SK-N-SH (cell line): Measurements from ENCODE around the gene GYPE. TPM values are rescaled to one million over a fixed set of nuclear protein-coding genes. Genes with fewer than 3 reads are reported as not detected.
"Not testable (repeated sequence)": the region's sequence is repeated elsewhere in the genome, so short reads cannot be mapped to it uniquely, and the experiment has no call there.

ENCODE experiments used
- CTCF ChIA-PET: fragments of 300-600, 350-600 bp; formaldehyde crosslinking; extraction: SDS; loops from one replicate; lab custom pipeline; 2021; lab: Yijun Ruan, JAX
- POLR2A ChIA-PET: fragments of 350-600 bp; sonication (Branson Sonifier 250); formaldehyde crosslinking; extraction: SDS; loops from one replicate; lab custom pipeline; 2020; ENCODE audit warnings: antibody characterized with exemption, inconsistent platforms; lab: Yijun Ruan, JAX
- DNase-seq: peaks from one replicate; pipeline ENCODE4 v3.0.0; 2012
- H2AFZ ChIP-seq: fragments of 200-600 bp; sonication (generic); 2 replicates; pipeline ENCODE4 v1.8.1; 2016; ENCODE audit warnings: antibody characterized with exemption, mild to moderate bottlenecking, low read depth
- H3F3A ChIP-seq: fragments of 200-600 bp; sonication (generic); replicated peaks from 2 replicates; pipeline ENCODE3; 2016; ENCODE audit warnings: antibody characterized with exemption, mild to moderate bottlenecking; ENCODE audit not compliant: insufficient read depth
- H3K27ac ChIP-seq, 2 experiments: fragments of 200-500 bp in 1 of 2; fragments of 200-600 bp in 1 of 2; sonication (Bioruptor generic) in 1 of 2; sonication (generic), shearing (Covaris generic) in 1 of 2; 2 replicates each; pipeline versions ENCODE4 v1.5.1 to v1.6.1; 2014 to 2016; ENCODE audit warnings: low read depth in 2 of 2, inconsistent platforms in 1 of 2, low read length in 1 of 2, mild to moderate bottlenecking in 1 of 2, mixed read lengths in 1 of 2
- H3K27me3 ChIP-seq: fragments of 200-600 bp; sonication (generic), shearing (Covaris generic); 2 replicates; pipeline ENCODE4 v1.6.1; 2016; ENCODE audit warnings: mixed run types; ENCODE audit not compliant: insufficient read depth
- H3K36me3 ChIP-seq, 2 experiments: fragments of 200-500 bp in 1 of 2; fragments of 200-600 bp in 1 of 2; sonication (Bioruptor generic) in 1 of 2; sonication (generic) in 1 of 2; replicated peaks in 1 of 2; 2 replicates each; pipeline versions ENCODE3 to v1.5.1; 2014 to 2016; ENCODE audit warnings: low read length in 1 of 2, mild to moderate bottlenecking in 1 of 2; ENCODE audit not compliant: insufficient read depth in 2 of 2, control insufficient read depth in 1 of 2
- H3K4me1 ChIP-seq, 2 experiments: fragments of 200-500 bp in 1 of 2; fragments of 200-600 bp in 1 of 2; sonication (Bioruptor generic) in 1 of 2; sonication (generic), shearing (Covaris generic) in 1 of 2; 2 replicates each; pipeline versions ENCODE4 v1.5.1 to v1.6.1; 2014 to 2016; ENCODE audit warnings: low read depth in 1 of 2, low read length in 1 of 2, mixed run types in 1 of 2; ENCODE audit not compliant: insufficient read depth in 2 of 2, control insufficient read depth in 1 of 2
- H3K4me2 ChIP-seq: fragments of 200-600 bp; sonication (generic), shearing (Covaris generic); 2 replicates; pipeline ENCODE4 v1.6.1; 2017; ENCODE audit warnings: mixed run types
- H3K4me3 ChIP-seq, 2 experiments: fragments of 200-500 bp in 1 of 2; fragments of 200-600 bp in 1 of 2; sonication (Bioruptor generic) in 1 of 2; sonication (generic), shearing (Covaris generic) in 1 of 2; 2 replicates each; pipeline versions ENCODE4 v1.5.1 to v1.8.1; 2014 to 2016; ENCODE audit warnings: low read depth in 2 of 2, inconsistent platforms in 1 of 2, low read length in 1 of 2, mild to moderate bottlenecking in 1 of 2, mixed read lengths in 1 of 2, moderate library complexity in 1 of 2
- H3K79me2 ChIP-seq: fragments of 200-600 bp; sonication (generic); 2 replicates; pipeline ENCODE4 v1.8.1; 2017; ENCODE audit warnings: mild to moderate bottlenecking; ENCODE audit not compliant: insufficient read depth
- H3K9ac ChIP-seq: fragments of 200-600 bp; sonication (generic); 2 replicates; pipeline ENCODE4 v1.6.1; 2017; ENCODE audit warnings: mixed run types
- H3K9me2 ChIP-seq: fragments of 200-600 bp; sonication (generic); 2 replicates; pipeline ENCODE4 v1.6.1; 2017; ENCODE audit warnings: mixed run types
- H3K9me3 ChIP-seq: fragments of 200-600 bp; sonication (generic); 2 replicates; pipeline ENCODE4 v1.6.1; 2017; ENCODE audit warnings: mixed run types, mild to moderate bottlenecking, moderate library complexity
- H4K20me1 ChIP-seq: fragments of 200-600 bp; sonication (generic); 2 replicates; pipeline ENCODE4 v1.6.1; 2017; ENCODE audit warnings: mild to moderate bottlenecking, mixed run types; ENCODE audit not compliant: insufficient read depth
- EZH2phosphoT487 ChIP-seq: fragments of 200-600 bp; sonication (generic); IDR thresholded peaks from 2 replicates; pipeline ENCODE4 v1.6.1; 2017; ENCODE audit warnings: low read depth, mixed run types, mild to moderate bottlenecking, antibody characterized with exemption, moderate library complexity, borderline replicate concordance
- FOSL2 ChIP-seq: IDR thresholded peaks from 2 replicates; pipeline ENCODE4 v1.4.0; 2012; ENCODE audit warnings: low read depth, mild to moderate bottlenecking, moderate library complexity, borderline replicate concordance
- MXI1 ChIP-seq: IDR thresholded peaks from 2 replicates; pipeline ENCODE4 v1.6.1; 2012; ENCODE audit warnings: mild to moderate bottlenecking, low read depth, low read length, improper control_type of control experiment
- RAD21 ChIP-seq: IDR thresholded peaks from 2 replicates; pipeline ENCODE4 v1.6.1; 2012; ENCODE audit warnings: mild to moderate bottlenecking, low read length
- RXRA ChIP-seq: IDR thresholded peaks from 2 replicates; pipeline ENCODE4 v1.4.0; 2012; ENCODE audit warnings: low read depth, mild to moderate bottlenecking, borderline replicate concordance
- SMC3 ChIP-seq: IDR thresholded peaks from 2 replicates; pipeline ENCODE4 v1.6.1; 2012; ENCODE audit warnings: low read depth, low read length, improper control_type of control experiment
- TAF1 ChIP-seq: IDR thresholded peaks from 2 replicates; pipeline ENCODE4 v1.6.1; 2012; ENCODE audit warnings: low read depth, mild to moderate bottlenecking, low read length, moderate library complexity, borderline replicate concordance
- TCF12 ChIP-seq: IDR thresholded peaks from 2 replicates; pipeline ENCODE4 v1.4.0; 2012
- TEAD4 ChIP-seq: IDR thresholded peaks from 2 replicates; pipeline ENCODE4 v1.4.0; 2012; ENCODE audit warnings: mild to moderate bottlenecking, borderline replicate concordance; ENCODE audit not compliant: insufficient read depth
- WGBS: methylation state at CpG from one replicate; pipeline ENCODE4 v1.1.6; 2017; ENCODE audit warnings: low lambda C conversion rate; 5-methylcytosine and 5-hydroxymethylcytosine counted together
- polyA plus RNA-seq, 3 experiments: library from polyadenylated mRNA; depleted of rRNA; stranded (reverse); fragments of >200 nt; gene quantifications; 2 replicates each; pipeline ENCODE4 v1.2.3, GENCODE V29; 2012
- TF ChIP-seq, protein P1 (sequence below): fragments of 150-350 bp; IDR thresholded peaks from 2 replicates; pipeline ENCODE4 v1.6.1; 2016; ENCODE audit warnings: mild to moderate bottlenecking, low read depth, low read length

Gene GYPE
- polyA plus RNA-seq, 1 of the 3 experiments (the other 2 are of a cell fraction), result 0.74 TPM

GRCh38 chr4:143882892-143883291, 22.5 kb downstream of the GYPE start:
- POLR2A ChIA-PET, result no interaction called here
- H3K9me3 ChIP-seq, result no peaks in the 10 kb centered on the region

GRCh38 chr4:143879561-143879960, 25.8 kb downstream of the GYPE start:
- POLR2A ChIA-PET, DNase-seq, H3K27me3 ChIP-seq, CTCF ChIA-PET, H3K27ac ChIP-seq, H3K36me3 ChIP-seq, H3K4me1 ChIP-seq, H4K20me1 ChIP-seq, H3K9me3 ChIP-seq, H3K4me2 ChIP-seq, H3F3A ChIP-seq, H2AFZ ChIP-seq, H3K9ac ChIP-seq, H3K79me2 ChIP-seq, H3K9me2 ChIP-seq, H3K4me3 ChIP-seq: not testable (repeated sequence)
- 21% methylated on average over 2 of the region's 2 CpGs for WGBS

More at GRCh38 chr4:143882892-143883291, 22.5 kb downstream of the GYPE start:
- no peak overlapping the region for H3K27ac ChIP-seq
- no peak for TF ChIP-seq SMC3
- TF ChIP-seq FOSL2, result no peak
- TF ChIP-seq EZH2phosphoT487, result no peak
- TF ChIP-seq, protein P1, sequence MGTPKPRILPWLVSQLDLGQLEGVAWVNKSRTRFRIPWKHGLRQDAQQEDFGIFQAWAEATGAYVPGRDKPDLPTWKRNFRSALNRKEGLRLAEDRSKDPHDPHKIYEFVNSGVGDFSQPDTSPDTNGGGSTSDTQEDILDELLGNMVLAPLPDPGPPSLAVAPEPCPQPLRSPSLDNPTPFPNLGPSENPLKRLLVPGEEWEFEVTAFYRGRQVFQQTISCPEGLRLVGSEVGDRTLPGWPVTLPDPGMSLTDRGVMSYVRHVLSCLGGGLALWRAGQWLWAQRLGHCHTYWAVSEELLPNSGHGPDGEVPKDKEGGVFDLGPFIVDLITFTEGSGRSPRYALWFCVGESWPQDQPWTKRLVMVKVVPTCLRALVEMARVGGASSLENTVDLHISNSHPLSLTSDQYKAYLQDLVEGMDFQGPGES, result no peak
- TF ChIP-seq TEAD4, result no peak
- TF ChIP-seq MXI1, result no peak
- TF ChIP-seq RAD21, result no peak
- no peak for TF ChIP-seq TAF1
- no peak for TF ChIP-seq RXRA
- no peak for TF ChIP-seq TCF12
- TF ChIP-seq, all 33 proteins: peak for 0
- no peak overlapping the region for H3K4me3 ChIP-seq
- H2AFZ ChIP-seq, result no peak overlapping the region
- CTCF ChIA-PET, result no interaction called here
- H4K20me1 ChIP-seq, result no peaks in the 10 kb centered on the region
- no peaks in the 10 kb centered on the region for H3K9me2 ChIP-seq
- no peaks in the 10 kb centered on the region for H3K4me1 ChIP-seq
- no peaks in the 10 kb centered on the region for H3K27me3 ChIP-seq
- H3K36me3 ChIP-seq, result no peaks in the 10 kb centered on the region
- WGBS, result 33% methylated on average over 3 of the region's 4 CpGs
- no peak for DNase-seq
- no peak overlapping the region for H3K9ac ChIP-seq
- no peak overlapping the region for H3K4me2 ChIP-seq
- H3F3A ChIP-seq, result no peaks in the 10 kb centered on the region
- H3K79me2 ChIP-seq, result no peaks in the 10 kb centered on the region

GRCh38 chr4:143875357-143875756, 30.0 kb downstream of the GYPE start:
- H3K4me2 ChIP-seq, H3K79me2 ChIP-seq, H4K20me1 ChIP-seq, POLR2A ChIA-PET, H2AFZ ChIP-seq, H3K4me1 ChIP-seq, H3F3A ChIP-seq, H3K9ac ChIP-seq, H3K27ac ChIP-seq, H3K36me3 ChIP-seq, H3K9me3 ChIP-seq, H3K9me2 ChIP-seq, CTCF ChIA-PET, DNase-seq, H3K27me3 ChIP-seq, H3K4me3 ChIP-seq: not testable (repeated sequence)
- 32% methylated on average over 2 of the region's 2 CpGs for WGBS

- H3K27ac ChIP-seq, H3K4me1 ChIP-seq, H3K79me2 ChIP-seq, H4K20me1 ChIP-seq, H2AFZ ChIP-seq, H3K9me3 ChIP-seq, H3F3A ChIP-seq, POLR2A ChIA-PET, H3K27me3 ChIP-seq, CTCF ChIA-PET, H3K36me3 ChIP-seq, DNase-seq, H3K4me3 ChIP-seq, H3K9ac ChIP-seq, H3K4me2 ChIP-seq, H3K9me2 ChIP-seq: not testable (repeated sequence)
- WGBS, result 23% methylated on average over 2 of the region's 3 CpGs
Observed at GRCh38 chr4:143870523-143871268, 34.7 kb downstream of the GYPE start.

DNA sequence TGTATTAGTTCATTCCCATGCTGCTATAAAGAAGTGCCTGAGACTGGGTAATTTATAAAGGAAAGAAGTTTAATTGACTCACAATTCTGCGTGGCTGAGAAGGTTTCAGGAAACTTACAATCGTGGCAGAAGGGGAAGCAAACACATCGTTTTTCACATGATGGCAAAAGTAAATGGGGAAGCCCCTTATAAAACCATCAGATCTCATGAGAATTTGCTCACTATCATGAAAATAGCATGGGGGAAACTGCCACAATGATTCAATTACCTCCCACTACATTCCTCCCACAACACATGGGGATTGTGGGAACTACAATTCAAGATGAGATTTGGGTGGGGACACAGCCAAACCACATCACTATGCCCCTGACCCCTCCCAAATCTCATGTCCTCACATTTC, 35.4 kb downstream of the GYPE start:
- POLR2A ChIA-PET, H3K9me2 ChIP-seq, H3K4me1 ChIP-seq, CTCF ChIA-PET, H3K4me3 ChIP-seq, H2AFZ ChIP-seq, H3K27ac ChIP-seq, H3K79me2 ChIP-seq, H3K9ac ChIP-seq, DNase-seq, H3K9me3 ChIP-seq, H4K20me1 ChIP-seq, H3F3A ChIP-seq, H3K4me2 ChIP-seq, H3K27me3 ChIP-seq, H3K36me3 ChIP-seq: not testable (repeated sequence)
- 8% methylated on average over 3 of the region's 3 CpGs for WGBS
